Epithelial cell of proximal tubule (primary cell): Measurements from ENCODE around the gene FOXO4. TPM values are rescaled to one million over a fixed set of nuclear protein-coding genes. Genes with fewer than 3 reads are reported as not detected.

ENCODE experiments used
- DNase-seq: peaks from one replicate; pipeline ENCODE4 v3.0.0-alpha.2; 2011; ENCODE audit warnings: low read depth
- H3K4me3 ChIP-seq: 2 replicates; pipeline ENCODE4 v1.5.1; 2011; ENCODE audit warnings: low read depth, mild to moderate bottlenecking, low read length
- total RNA-seq: library from RNA; depleted of rRNA; stranded (reverse); fragments of >200 nt; gene quantifications from 2 replicates; pipeline ENCODE4 v1.2.3, GENCODE V29; 2015
- TF ChIP-seq, protein P1 (sequence below): conservative IDR thresholded peaks from 2 replicates; pipeline ENCODE4 v1.5.1; 2012; ENCODE audit warnings: low read depth, mild to moderate bottlenecking, low read length

Gene FOXO4
- total RNA-seq, 1 donor from 2014 or later = 4.7 TPM

DNA sequence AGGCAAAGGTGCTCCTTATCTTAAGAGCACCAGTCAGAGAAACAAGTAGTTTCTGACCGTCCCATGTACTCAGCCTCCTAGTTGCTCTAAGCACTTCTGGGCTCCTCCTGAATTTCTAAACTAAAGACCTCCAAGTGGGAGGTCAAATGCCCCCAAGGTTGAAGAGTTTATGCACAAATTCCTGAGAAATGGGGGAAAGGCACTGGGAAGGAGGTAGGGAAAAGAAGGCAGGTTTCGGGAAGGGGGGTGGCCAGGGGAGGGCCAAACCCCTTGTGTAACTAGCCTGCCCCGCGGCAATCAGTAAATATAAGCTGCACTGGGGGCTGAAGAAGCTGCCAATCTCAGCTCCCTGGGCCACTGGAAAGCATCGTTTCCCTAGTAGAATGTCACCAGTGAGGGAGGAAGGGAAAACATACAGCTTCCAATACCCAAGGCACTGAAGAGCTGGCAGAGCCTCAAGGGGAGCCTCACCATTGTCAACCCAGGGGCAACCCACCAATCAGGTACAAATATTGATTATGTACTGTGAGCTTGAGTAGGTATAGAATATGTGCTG, 3.4 kb downstream of the FOXO4 start:
- no peak overlapping the region for H3K4me3 ChIP-seq
- TF ChIP-seq, protein P1, sequence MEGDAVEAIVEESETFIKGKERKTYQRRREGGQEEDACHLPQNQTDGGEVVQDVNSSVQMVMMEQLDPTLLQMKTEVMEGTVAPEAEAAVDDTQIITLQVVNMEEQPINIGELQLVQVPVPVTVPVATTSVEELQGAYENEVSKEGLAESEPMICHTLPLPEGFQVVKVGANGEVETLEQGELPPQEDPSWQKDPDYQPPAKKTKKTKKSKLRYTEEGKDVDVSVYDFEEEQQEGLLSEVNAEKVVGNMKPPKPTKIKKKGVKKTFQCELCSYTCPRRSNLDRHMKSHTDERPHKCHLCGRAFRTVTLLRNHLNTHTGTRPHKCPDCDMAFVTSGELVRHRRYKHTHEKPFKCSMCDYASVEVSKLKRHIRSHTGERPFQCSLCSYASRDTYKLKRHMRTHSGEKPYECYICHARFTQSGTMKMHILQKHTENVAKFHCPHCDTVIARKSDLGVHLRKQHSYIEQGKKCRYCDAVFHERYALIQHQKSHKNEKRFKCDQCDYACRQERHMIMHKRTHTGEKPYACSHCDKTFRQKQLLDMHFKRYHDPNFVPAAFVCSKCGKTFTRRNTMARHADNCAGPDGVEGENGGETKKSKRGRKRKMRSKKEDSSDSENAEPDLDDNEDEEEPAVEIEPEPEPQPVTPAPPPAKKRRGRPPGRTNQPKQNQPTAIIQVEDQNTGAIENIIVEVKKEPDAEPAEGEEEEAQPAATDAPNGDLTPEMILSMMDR = no peak
- no peak for DNase-seq

DNA sequence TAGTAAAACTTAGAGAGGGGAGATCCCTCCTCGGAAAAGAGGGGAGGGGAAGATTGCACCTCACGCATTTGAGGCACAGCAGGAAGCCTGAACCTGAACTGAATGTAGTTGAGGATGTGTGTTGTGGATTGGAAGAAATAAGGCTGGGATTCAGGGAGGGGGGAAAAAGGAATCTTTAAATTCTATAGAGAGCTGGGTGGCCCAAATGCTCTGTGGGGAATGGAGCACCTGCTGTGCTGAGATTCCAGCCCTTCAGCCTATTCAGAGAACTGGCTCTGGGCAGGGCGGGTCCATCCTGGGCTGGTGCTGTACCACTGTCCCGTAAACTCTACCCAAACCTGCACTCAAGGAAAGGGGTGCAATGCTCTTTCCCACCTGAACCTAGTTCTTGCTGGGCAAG, 4.1 kb downstream of the FOXO4 start:
- no peak overlapping the region for H3K4me3 ChIP-seq
- TF ChIP-seq, protein P1 = no peak
- no peak for DNase-seq

- no peak for DNase-seq
- H3K4me3 ChIP-seq = no peak overlapping the region
- TF ChIP-seq, protein P1 = no peak
Observed at GRCh38 chrX:71100581-71101505, 5.2 kb downstream of the FOXO4 start.

GRCh38 chrX:71102292-71102691, 6.6 kb downstream of the FOXO4 start:
- TF ChIP-seq, protein P1 = no peak
- DNase-seq = no peak

DNA sequence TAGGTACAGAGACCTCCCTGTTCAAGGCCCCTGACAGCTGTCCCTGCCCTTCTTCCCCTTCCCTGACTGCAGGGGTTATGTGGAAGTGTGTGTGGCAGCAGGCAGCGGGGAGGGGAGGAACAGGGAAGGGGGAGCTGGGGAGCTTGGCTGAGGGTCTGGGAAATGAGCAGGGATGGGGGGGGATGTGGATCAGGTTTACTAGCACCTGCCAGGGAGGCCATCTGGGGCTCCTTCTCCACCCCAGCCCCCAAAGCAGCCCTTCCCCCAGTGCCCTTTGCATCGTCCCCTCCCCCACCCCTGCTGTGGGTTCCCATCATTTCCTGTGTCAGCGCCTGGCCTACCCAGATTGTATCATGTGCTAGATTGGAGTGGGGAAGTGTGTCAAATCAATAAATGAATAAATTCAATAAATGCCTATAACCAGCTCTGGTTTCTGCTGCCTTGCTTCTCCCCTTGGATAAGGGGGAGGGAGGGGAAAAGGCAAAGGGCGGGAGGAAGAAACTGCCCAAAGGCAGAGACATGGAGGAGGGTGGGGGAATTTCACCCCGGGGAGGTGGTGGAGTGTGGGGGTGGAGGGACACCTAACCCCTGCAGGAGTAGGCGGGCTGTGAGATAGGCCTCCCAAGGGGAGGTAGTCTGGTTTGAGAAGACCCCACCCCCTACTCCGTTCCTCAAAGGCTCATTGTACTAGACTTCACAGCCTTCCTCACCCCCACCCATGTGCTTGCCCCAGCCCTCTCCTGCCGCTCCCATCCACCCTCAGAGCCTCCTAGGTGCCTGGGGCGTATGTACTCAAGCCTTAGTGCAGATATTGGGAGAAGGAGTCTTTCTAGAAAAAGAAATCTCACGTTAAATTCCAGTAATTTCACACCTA, 7.7 kb downstream of the FOXO4 start:
- TF ChIP-seq, protein P1 = no peak
- no peak overlapping the region for H3K4me3 ChIP-seq
- DNase-seq = no peak

More at GRCh38 chrX:71102292-71102691, 6.6 kb downstream of the FOXO4 start:
- H3K4me3 ChIP-seq = no peak overlapping the region

GRCh38 chrX:71105628-71106027, 10.0 kb downstream of the FOXO4 start:
- no peak overlapping the region for H3K4me3 ChIP-seq
- no peak for DNase-seq
- TF ChIP-seq, protein P1 = no peak
